ENCODE results near the gene FRK.

FRK gene

GRCh38 chr6:115882174-115882573 is 178.5 kb downstream of the FRK start:
- no peak overlapping the region for H3K4me3 ChIP-seq
- DNase-seq (ENCODE audit: low spot score), result no peak
- no peak for TF ChIP-seq CTCF (IDR thresholded peaks at IDR 0.05)

More at GRCh38 chr6:115882174-115882573, 178.5 kb downstream of the FRK start:
- H3K27ac ChIP-seq, result no peak overlapping the region
